Astrocyte (in vitro differentiated cells and primary cell): ENCODE measurements around the gene BMPER. TPM values are rescaled to one million over a fixed set of nuclear protein-coding genes. Genes with fewer than 3 reads are reported as not detected.
A peak's percentile ranks its signal among the peaks of the same experiment; 100 is the strongest.

ENCODE experiments used
- DNase-seq: peaks from one replicate; pipeline ENCODE4 v3.0.0-alpha.2; 2010; ENCODE audit warnings: low read depth
- FAIRE-seq: peaks from 2 replicates; lab custom pipeline; 2011; peaks lifted over from hg19 to GRCh38; lab: Jason Lieb, UNC
- H2AFZ ChIP-seq: 2 replicates; pipeline ENCODE4 v1.6.0; 2012; ENCODE audit warnings: low read depth, low read length, inconsistent platforms
- H3K27ac ChIP-seq: 2 replicates; pipeline ENCODE4 v1.5.1; 2011; ENCODE audit warnings: low read depth, low read length, inconsistent platforms
- H3K27me3 ChIP-seq: 2 replicates; pipeline ENCODE4 v1.6.0; 2011; ENCODE audit warnings: low read length, inconsistent platforms; ENCODE audit not compliant: insufficient read depth
- H3K36me3 ChIP-seq: 2 replicates; pipeline ENCODE4 v1.5.1; 2011; ENCODE audit warnings: low read length, inconsistent platforms; ENCODE audit not compliant: insufficient read depth
- H3K4me1 ChIP-seq: 2 replicates; pipeline ENCODE4 v1.5.1; 2011; ENCODE audit warnings: low read length, inconsistent platforms; ENCODE audit not compliant: insufficient read depth
- H3K4me2 ChIP-seq: 2 replicates; pipeline ENCODE4 v1.6.0; 2012; ENCODE audit warnings: low read length, inconsistent platforms
- H3K4me3 ChIP-seq: 2 replicates; pipeline ENCODE4 v1.5.1; 2011; ENCODE audit warnings: low read depth, mild to moderate bottlenecking, low read length, inconsistent platforms; ENCODE audit not compliant: insufficient read depth
- H3K79me2 ChIP-seq: 2 replicates; pipeline ENCODE4 v1.6.0; 2012; ENCODE audit warnings: mild to moderate bottlenecking, low read length, inconsistent platforms; ENCODE audit not compliant: insufficient read depth
- H3K9ac ChIP-seq: 2 replicates; pipeline ENCODE4 v1.6.0; 2012; ENCODE audit warnings: mild to moderate bottlenecking, low read length, inconsistent platforms
- H3K9me3 ChIP-seq: 2 replicates; pipeline ENCODE4 v1.5.1; 2012; ENCODE audit warnings: low read depth, mild to moderate bottlenecking, low read length, inconsistent platforms; ENCODE audit not compliant: insufficient read depth
- H4K20me1 ChIP-seq: 2 replicates; pipeline ENCODE4 v1.6.0; 2012; ENCODE audit warnings: low read length, inconsistent platforms; ENCODE audit not compliant: insufficient read depth
- H3K27ac Mint-ChIP-seq: one replicate; pipeline ENCODE4 v1.8.0; 2021; ENCODE audit warnings: mild to moderate bottlenecking, mixed read lengths; ENCODE audit not compliant: unreplicated experiment
- H3K27me3 Mint-ChIP-seq: one replicate; pipeline ENCODE4 v1.8.0; 2021; ENCODE audit warnings: low read depth, mixed read lengths; ENCODE audit not compliant: unreplicated experiment
- H3K36me3 Mint-ChIP-seq: one replicate; pipeline ENCODE4 v1.8.0; 2021; ENCODE audit warnings: low read depth, mixed read lengths; ENCODE audit not compliant: unreplicated experiment
- H3K4me1 Mint-ChIP-seq: one replicate; pipeline ENCODE4 v1.8.0; 2021; ENCODE audit warnings: low read depth, mixed read lengths; ENCODE audit not compliant: unreplicated experiment
- H3K4me3 Mint-ChIP-seq: one replicate; pipeline ENCODE4 v1.8.0; 2021; ENCODE audit warnings: mild to moderate bottlenecking, moderate library complexity, mixed read lengths; ENCODE audit not compliant: unreplicated experiment
- H3K9me3 Mint-ChIP-seq: one replicate; pipeline ENCODE4 v1.8.0; 2021; ENCODE audit warnings: mild to moderate bottlenecking, mixed read lengths; ENCODE audit not compliant: unreplicated experiment
- CTCF ChIP-seq: IDR thresholded peaks from 2 replicates; pipeline ENCODE4 v1.5.1; 2011; ENCODE audit warnings: low read depth, mild to moderate bottlenecking, inconsistent platforms, low read length, moderate library complexity; ENCODE audit not compliant: insufficient read depth
- EZH2 ChIP-seq: IDR thresholded peaks from 2 replicates; pipeline ENCODE4 v1.6.1; 2012; ENCODE audit warnings: mild to moderate bottlenecking, low read length, inconsistent platforms; ENCODE audit not compliant: insufficient read depth
- total RNA-seq: library from RNA; stranded (reverse); gene quantifications from 2 replicates; pipeline ENCODE4 v1.2.1, GENCODE V29; 2021

Gene BMPER
- total RNA-seq, 1 donor from 2014 or later = 4.4 TPM

DNA sequence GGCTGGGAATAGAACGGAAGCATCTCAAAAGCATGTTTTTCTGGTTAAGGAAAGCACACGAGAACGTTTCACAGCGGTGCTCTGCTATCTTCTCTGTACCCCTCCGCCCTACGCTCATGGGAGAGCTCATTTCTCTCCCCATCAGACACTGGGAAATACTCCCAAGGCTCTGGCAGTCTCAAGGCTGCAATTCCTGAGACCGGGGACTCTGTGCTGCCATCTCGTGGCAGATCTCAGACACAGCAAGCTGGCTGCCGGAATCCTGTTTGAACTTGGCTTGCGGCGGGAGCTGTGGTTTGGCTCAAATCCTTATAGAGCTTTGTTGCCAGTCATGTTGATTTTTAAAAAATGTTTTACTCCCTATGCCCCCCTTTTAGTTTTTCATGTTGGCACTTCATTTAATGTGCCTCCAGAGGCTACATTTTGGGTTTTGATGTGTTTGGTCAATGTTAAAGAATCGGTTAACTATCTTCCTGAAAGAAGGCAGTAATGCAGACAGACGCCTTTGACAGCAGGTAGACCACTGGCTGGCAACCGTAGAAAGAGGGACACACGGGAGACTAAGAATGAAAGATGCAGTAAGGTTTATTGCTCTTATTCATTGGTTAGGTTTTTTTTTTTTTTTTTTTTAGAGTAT lies 27.6 kb downstream of the BMPER start:
- no peak overlapping the region for H2AFZ ChIP-seq
- peak overlapping the region; percentile 84 for H3K27ac ChIP-seq
- H3K27me3 ChIP-seq = no peaks in the 10 kb centered on the region
- H3K4me3 ChIP-seq = no peak overlapping the region
- DNase-seq = peak; percentile 58
- H3K4me2 ChIP-seq = peak overlapping the region; percentile 67
- H3K27me3 Mint-ChIP-seq = peaks cover 8% of the 10 kb centered on the region
- H3K4me1 ChIP-seq = peaks cover 13% of the 10 kb centered on the region
- TF ChIP-seq EZH2 = no peak
- peak; percentile 99 for TF ChIP-seq CTCF
- peak overlapping the region; percentile 62 for H3K9ac ChIP-seq
- H3K4me3 Mint-ChIP-seq = no peak overlapping the region
- no peaks in the 10 kb centered on the region for H3K36me3 ChIP-seq
- H3K79me2 ChIP-seq = no peaks in the 10 kb centered on the region
- no peaks in the 10 kb centered on the region for H3K9me3 ChIP-seq
- peak overlapping the region; percentile 13 for H3K27ac Mint-ChIP-seq
- H3K9me3 Mint-ChIP-seq = no peaks in the 10 kb centered on the region
- no peaks in the 10 kb centered on the region for H4K20me1 ChIP-seq
- H3K4me1 Mint-ChIP-seq = peaks cover 10% of the 10 kb centered on the region
- H3K36me3 Mint-ChIP-seq = no peaks in the 10 kb centered on the region
- FAIRE-seq = peak; percentile 98

- H3K4me3 Mint-ChIP-seq = no peak overlapping the region
- no peaks in the 10 kb centered on the region for H3K9me3 ChIP-seq
- H3K27ac Mint-ChIP-seq = no peak overlapping the region
- H3K27me3 ChIP-seq = no peaks in the 10 kb centered on the region
- peak overlapping the region; percentile 84 for H3K27ac ChIP-seq
- TF ChIP-seq CTCF = no peak
- no peak for TF ChIP-seq EZH2
- H3K4me3 ChIP-seq = no peak overlapping the region
- H2AFZ ChIP-seq = peak overlapping the region; percentile 12
- FAIRE-seq = peak; percentile 92
- H3K36me3 ChIP-seq = no peaks in the 10 kb centered on the region
- peak overlapping the region; percentile 62 for H3K9ac ChIP-seq
- H4K20me1 ChIP-seq = no peaks in the 10 kb centered on the region
- H3K4me1 Mint-ChIP-seq = peaks cover 10% of the 10 kb centered on the region
- DNase-seq = peak; percentile 80
- H3K9me3 Mint-ChIP-seq = no peaks in the 10 kb centered on the region
- H3K27me3 Mint-ChIP-seq = peaks cover 8% of the 10 kb centered on the region
- H3K4me1 ChIP-seq = peaks cover 13% of the 10 kb centered on the region
- no peaks in the 10 kb centered on the region for H3K36me3 Mint-ChIP-seq
- H3K4me2 ChIP-seq = peak overlapping the region; percentile 67
- no peaks in the 10 kb centered on the region for H3K79me2 ChIP-seq
These were observed 28.4 kb downstream of the BMPER start for GRCh38 chr7:33933611-33934281.

GRCh38 chr7:33934391-33934790 lies 29.1 kb downstream of the BMPER start:
- H3K27me3 Mint-ChIP-seq = peaks cover 4% of the 10 kb centered on the region
- H3K4me3 ChIP-seq = no peak overlapping the region
- H3K4me1 Mint-ChIP-seq = peaks cover 10% of the 10 kb centered on the region
- FAIRE-seq = no peak
- TF ChIP-seq EZH2 (no peak), CTCF (no peak)
- no peaks in the 10 kb centered on the region for H3K27me3 ChIP-seq
- no peak overlapping the region for H3K9ac ChIP-seq
- no peak overlapping the region for H3K27ac Mint-ChIP-seq
- no peaks in the 10 kb centered on the region for H3K36me3 ChIP-seq
- H3K27ac ChIP-seq = peak overlapping the region; percentile 30
- no peaks in the 10 kb centered on the region for H4K20me1 ChIP-seq
- H3K9me3 Mint-ChIP-seq = no peaks in the 10 kb centered on the region
- H3K36me3 Mint-ChIP-seq = no peaks in the 10 kb centered on the region
- H3K79me2 ChIP-seq = no peaks in the 10 kb centered on the region
- H3K9me3 ChIP-seq = no peaks in the 10 kb centered on the region
- H3K4me3 Mint-ChIP-seq = no peak overlapping the region
- no peak overlapping the region for H2AFZ ChIP-seq
- peak overlapping the region; percentile 67 for H3K4me2 ChIP-seq
- no peak for DNase-seq
- peaks cover 13% of the 10 kb centered on the region for H3K4me1 ChIP-seq
